ENCODE data around the gene RTN4R.

RTN4R gene

GRCh38 chr22:20207277-20208025, 60.7 kb downstream of the RTN4R start:
- H3K79me2 ChIP-seq (ENCODE audit: control insufficient read depth, insufficient read depth, low read length, unreplicated experiment) = peaks cover 5% of the 10 kb centered on the region
- no peak overlapping the region for H2AFZ ChIP-seq (ENCODE audit: low read length, unreplicated experiment)
- peaks cover 8% of the 10 kb centered on the region for H3K4me1 ChIP-seq (ENCODE audit: control insufficient read depth, insufficient read depth, low read length, unreplicated experiment)
- peak overlapping the region; percentile 90 for H3K4me3 ChIP-seq (ENCODE audit: low read depth, low read length)
- H3K27ac ChIP-seq (ENCODE audit: low read depth, low read length) = no peak overlapping the region
- H3K27me3 ChIP-seq (ENCODE audit: insufficient read depth, low read length) = no peaks in the 10 kb centered on the region
- H3K36me3 ChIP-seq (ENCODE audit: insufficient read depth, low read length) = no peaks in the 10 kb centered on the region

GRCh38 chr22:20206709-20207215, 61.4 kb downstream of the RTN4R start:
- H3K4me1 ChIP-seq (ENCODE audit: control insufficient read depth, insufficient read depth, low read length, unreplicated experiment) = peaks cover 8% of the 10 kb centered on the region
- peak overlapping the region; percentile 90 for H3K4me3 ChIP-seq (ENCODE audit: low read depth, low read length)
- peaks cover 5% of the 10 kb centered on the region for H3K79me2 ChIP-seq (ENCODE audit: control insufficient read depth, insufficient read depth, low read length, unreplicated experiment)
- H3K27ac ChIP-seq (ENCODE audit: low read depth, low read length) = peak overlapping the region; percentile 43; the same call in 1 of the 2 replicates
- H2AFZ ChIP-seq (ENCODE audit: low read length, unreplicated experiment) = no peak overlapping the region
- H3K36me3 ChIP-seq (ENCODE audit: insufficient read depth, low read length) = no peaks in the 10 kb centered on the region
- no peaks in the 10 kb centered on the region for H3K27me3 ChIP-seq (ENCODE audit: insufficient read depth, low read length)

- Histone ChIP-seq H3K36me3 (ENCODE audit: insufficient read depth, low read length) (no peaks in the 10 kb centered on the region), H3K4me1 (ENCODE audit: control insufficient read depth, insufficient read depth, low read length, unreplicated experiment) (peaks cover 8% of the 10 kb centered on the region), H3K79me2 (ENCODE audit: control insufficient read depth, insufficient read depth, low read length, unreplicated experiment) (peaks cover 5% of the 10 kb centered on the region), H3K27me3 (ENCODE audit: insufficient read depth, low read length) (no peaks in the 10 kb centered on the region), H3K27ac (ENCODE audit: low read depth, low read length) (peak overlapping the region; percentile 43; the same call in 1 of the 2 replicates), H2AFZ (ENCODE audit: low read length, unreplicated experiment) (peak overlapping the region; percentile 83), H3K4me3 (ENCODE audit: low read depth, low read length) (peak overlapping the region; percentile 90)
These were observed 62.0 kb downstream of the RTN4R start for GRCh38 chr22:20205964-20206708.

- H2AFZ ChIP-seq (ENCODE audit: low read length, unreplicated experiment) = no peak overlapping the region
- H3K36me3 ChIP-seq (ENCODE audit: insufficient read depth, low read length) = no peaks in the 10 kb centered on the region
- peak overlapping the region; percentile 90; the same call in 1 of the 2 replicates for H3K4me3 ChIP-seq (ENCODE audit: low read depth, low read length)
- peaks cover 5% of the 10 kb centered on the region for H3K79me2 ChIP-seq (ENCODE audit: control insufficient read depth, insufficient read depth, low read length, unreplicated experiment)
- peaks cover 8% of the 10 kb centered on the region for H3K4me1 ChIP-seq (ENCODE audit: control insufficient read depth, insufficient read depth, low read length, unreplicated experiment)
- no peak overlapping the region for H3K27ac ChIP-seq (ENCODE audit: low read depth, low read length)
- H3K27me3 ChIP-seq (ENCODE audit: insufficient read depth, low read length) = 0 out of 2 replicates have a peak, but pooled peaks cover under 1% of the 10 kb centered on the region
These were observed 62.6 kb downstream of the RTN4R start for GRCh38 chr22:20205464-20205963.

- peaks cover 7% of the 10 kb centered on the region; the same call in 1 of the 2 replicates for H3K27me3 ChIP-seq (ENCODE audit: insufficient read depth, low read length)
- no peaks in the 10 kb centered on the region for H3K36me3 ChIP-seq (ENCODE audit: insufficient read depth, low read length)
- peaks cover 5% of the 10 kb centered on the region for H3K79me2 ChIP-seq (ENCODE audit: control insufficient read depth, insufficient read depth, low read length, unreplicated experiment)
- peaks cover 8% of the 10 kb centered on the region for H3K4me1 ChIP-seq (ENCODE audit: control insufficient read depth, insufficient read depth, low read length, unreplicated experiment)
- no peak overlapping the region for H3K27ac ChIP-seq (ENCODE audit: low read depth, low read length)
- no peak overlapping the region for H3K4me3 ChIP-seq (ENCODE audit: low read depth, low read length)
- no peak overlapping the region for H2AFZ ChIP-seq (ENCODE audit: low read length, unreplicated experiment)
These were observed 63.3 kb downstream of the RTN4R start for GRCh38 chr22:20204806-20205205.

GRCh38 chr22:20204311-20204710, 63.8 kb downstream of the RTN4R start:
- H3K27ac ChIP-seq (ENCODE audit: low read depth, low read length) = no peak overlapping the region

GRCh38 chr22:20203552-20204201, 64.4 kb downstream of the RTN4R start:
- peaks cover 5% of the 10 kb centered on the region for H3K79me2 ChIP-seq (ENCODE audit: control insufficient read depth, insufficient read depth, low read length, unreplicated experiment)
- no peaks in the 10 kb centered on the region for H3K36me3 ChIP-seq (ENCODE audit: insufficient read depth, low read length)
- H3K27me3 ChIP-seq (ENCODE audit: insufficient read depth, low read length) = peaks cover 12% of the 10 kb centered on the region; the same call in 1 of the 2 replicates
- H3K27ac ChIP-seq (ENCODE audit: low read depth, low read length) = no peak overlapping the region
- H2AFZ ChIP-seq (ENCODE audit: low read length, unreplicated experiment) = no peak overlapping the region
- H3K4me3 ChIP-seq (ENCODE audit: low read depth, low read length) = no peak overlapping the region
- H3K4me1 ChIP-seq (ENCODE audit: control insufficient read depth, insufficient read depth, low read length, unreplicated experiment) = peaks cover 8% of the 10 kb centered on the region

More at GRCh38 chr22:20204311-20204710, 63.8 kb downstream of the RTN4R start:
- Histone ChIP-seq H3K79me2 (ENCODE audit: control insufficient read depth, insufficient read depth, low read length, unreplicated experiment) (peaks cover 5% of the 10 kb centered on the region), H3K27me3 (ENCODE audit: insufficient read depth, low read length) (peaks cover 12% of the 10 kb centered on the region; the same call in 1 of the 2 replicates), H3K4me1 (ENCODE audit: control insufficient read depth, insufficient read depth, low read length, unreplicated experiment) (peaks cover 8% of the 10 kb centered on the region), H2AFZ (ENCODE audit: low read length, unreplicated experiment) (no peak overlapping the region), H3K4me3 (ENCODE audit: low read depth, low read length) (no peak overlapping the region), H3K36me3 (ENCODE audit: insufficient read depth, low read length) (no peaks in the 10 kb centered on the region)

- Histone ChIP-seq H3K27me3 (ENCODE audit: insufficient read depth, low read length) (peaks cover 15% of the 10 kb centered on the region; the same call in 1 of the 2 replicates), H3K27ac (ENCODE audit: low read depth, low read length) (no peak overlapping the region), H3K79me2 (ENCODE audit: control insufficient read depth, insufficient read depth, low read length, unreplicated experiment) (peaks cover 5% of the 10 kb centered on the region), H3K4me1 (ENCODE audit: control insufficient read depth, insufficient read depth, low read length, unreplicated experiment) (peaks cover 8% of the 10 kb centered on the region), H2AFZ (ENCODE audit: low read length, unreplicated experiment) (no peak overlapping the region), H3K36me3 (ENCODE audit: insufficient read depth, low read length) (no peaks in the 10 kb centered on the region), H3K4me3 (ENCODE audit: low read depth, low read length) (no peak overlapping the region)
These were observed 65.0 kb downstream of the RTN4R start for GRCh38 chr22:20203142-20203551.

GRCh38 chr22:20201837-20202392, 66.2 kb downstream of the RTN4R start:
- Histone ChIP-seq H3K79me2 (ENCODE audit: control insufficient read depth, insufficient read depth, low read length, unreplicated experiment) (no peaks in the 10 kb centered on the region), H3K36me3 (ENCODE audit: insufficient read depth, low read length) (no peaks in the 10 kb centered on the region), H3K27me3 (ENCODE audit: insufficient read depth, low read length) (peaks cover 15% of the 10 kb centered on the region; the same call in 1 of the 2 replicates), H3K27ac (ENCODE audit: low read depth, low read length) (no peak overlapping the region), H3K4me3 (ENCODE audit: low read depth, low read length) (no peak overlapping the region), H3K4me1 (ENCODE audit: control insufficient read depth, insufficient read depth, low read length, unreplicated experiment) (peaks cover 8% of the 10 kb centered on the region), H2AFZ (ENCODE audit: low read length, unreplicated experiment) (no peak overlapping the region)

GRCh38 chr22:20199906-20200305, 68.2 kb downstream of the RTN4R start:
- no peaks in the 10 kb centered on the region for H3K79me2 ChIP-seq (ENCODE audit: control insufficient read depth, insufficient read depth, low read length, unreplicated experiment)
- H3K27me3 ChIP-seq (ENCODE audit: insufficient read depth, low read length) = peaks cover 15% of the 10 kb centered on the region; the same call in 1 of the 2 replicates
- no peak overlapping the region for H3K4me3 ChIP-seq (ENCODE audit: low read depth, low read length)
- H2AFZ ChIP-seq (ENCODE audit: low read length, unreplicated experiment) = no peak overlapping the region
- H3K36me3 ChIP-seq (ENCODE audit: insufficient read depth, low read length) = no peaks in the 10 kb centered on the region
- no peak overlapping the region for H3K27ac ChIP-seq (ENCODE audit: low read depth, low read length)
- H3K4me1 ChIP-seq (ENCODE audit: control insufficient read depth, insufficient read depth, low read length, unreplicated experiment) = peaks cover 8% of the 10 kb centered on the region
